MM.1S (cell line): ENCODE results near the gene SEZ6L.

ENCODE experiments used
- EZH2 ChIP-seq: fragments of 300-600 bp; sonication (generic); optimal IDR thresholded peaks from 2 replicates; pipeline ENCODE3; 2017; ENCODE audit warnings: low read depth, mild to moderate bottlenecking, antibody characterized with exemption, low read length, mixed read lengths
- TF ChIP-seq, protein P1 (sequence below): fragments of 300-600 bp; sonication (generic); IDR thresholded peaks from 2 replicates; pipeline ENCODE4 v1.5.1; 2016; ENCODE audit warnings: antibody characterized with exemption, low read length, mixed read lengths

DNA sequence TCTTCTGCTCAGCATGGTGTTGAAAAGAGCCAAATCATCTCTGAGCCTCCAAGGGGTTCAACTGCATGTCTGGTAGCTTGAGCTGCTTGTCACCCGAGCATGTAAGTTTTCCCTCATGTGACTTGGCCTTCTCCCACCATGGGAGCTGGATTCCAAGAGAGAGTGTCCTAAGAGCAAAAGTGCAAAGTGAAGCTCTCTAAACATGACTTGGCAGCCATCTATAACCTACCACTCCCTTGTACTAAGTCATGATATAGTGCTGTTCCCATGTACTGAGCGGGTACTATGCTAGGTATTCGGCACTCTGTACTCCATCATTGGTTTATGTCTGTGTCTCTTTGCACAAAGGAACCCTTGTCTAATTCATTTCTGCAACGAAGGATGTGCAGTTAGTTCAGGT is 19.1 kb downstream of the SEZ6L start:
- TF ChIP-seq, protein P1, sequence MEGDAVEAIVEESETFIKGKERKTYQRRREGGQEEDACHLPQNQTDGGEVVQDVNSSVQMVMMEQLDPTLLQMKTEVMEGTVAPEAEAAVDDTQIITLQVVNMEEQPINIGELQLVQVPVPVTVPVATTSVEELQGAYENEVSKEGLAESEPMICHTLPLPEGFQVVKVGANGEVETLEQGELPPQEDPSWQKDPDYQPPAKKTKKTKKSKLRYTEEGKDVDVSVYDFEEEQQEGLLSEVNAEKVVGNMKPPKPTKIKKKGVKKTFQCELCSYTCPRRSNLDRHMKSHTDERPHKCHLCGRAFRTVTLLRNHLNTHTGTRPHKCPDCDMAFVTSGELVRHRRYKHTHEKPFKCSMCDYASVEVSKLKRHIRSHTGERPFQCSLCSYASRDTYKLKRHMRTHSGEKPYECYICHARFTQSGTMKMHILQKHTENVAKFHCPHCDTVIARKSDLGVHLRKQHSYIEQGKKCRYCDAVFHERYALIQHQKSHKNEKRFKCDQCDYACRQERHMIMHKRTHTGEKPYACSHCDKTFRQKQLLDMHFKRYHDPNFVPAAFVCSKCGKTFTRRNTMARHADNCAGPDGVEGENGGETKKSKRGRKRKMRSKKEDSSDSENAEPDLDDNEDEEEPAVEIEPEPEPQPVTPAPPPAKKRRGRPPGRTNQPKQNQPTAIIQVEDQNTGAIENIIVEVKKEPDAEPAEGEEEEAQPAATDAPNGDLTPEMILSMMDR = no peak
- TF ChIP-seq EZH2 = no peak
